ENCODE results near the gene PTX4. TPM values are rescaled to one million over a fixed set of nuclear protein-coding genes. Genes with fewer than 3 reads are reported as not detected.

PTX4 gene
- total and polyA plus RNA-seq, 2 donors (not counting 3 experiments of a cell fraction or from before 2014, with no cell fraction given): 0.31 TPM; not detected in 1

DNA sequence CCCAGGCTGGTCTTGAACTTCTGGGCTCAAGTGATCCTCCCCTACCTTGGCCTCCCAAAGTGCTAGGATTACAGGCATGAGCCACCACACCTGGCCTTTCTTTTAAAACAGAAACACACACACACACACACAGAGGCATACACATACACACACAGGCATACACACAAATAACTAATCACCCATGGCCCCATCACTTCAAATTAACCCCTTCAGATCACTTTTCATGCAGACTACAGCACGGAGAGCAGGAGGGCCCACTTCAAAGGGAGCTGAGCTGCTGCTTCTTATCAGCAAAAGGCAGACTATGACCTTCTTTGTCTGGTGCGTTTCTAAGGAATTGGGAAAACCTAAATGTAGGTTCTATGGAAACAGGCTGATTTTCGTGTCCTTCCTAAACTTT, 15.8 kb downstream of the PTX4 start:
- Histone ChIP-seq H3K79me2 (ENCODE audit: control insufficient read depth, insufficient read depth, low read length) (peaks cover 23% of the 10 kb centered on the region), H3K9ac (replicated peaks; ENCODE audit: extremely low read depth, insufficient read depth, low read length) (no peak overlapping the region), H3K4me3 (replicated peaks in 1 of 3; ENCODE audit: insufficient read depth in 1 of 3, low read depth in 1 of 3, low read length in 3 of 3) (no peak overlapping the region), H3K27me3 (ENCODE audit: control insufficient read depth in 2 of 2, insufficient read depth in 2 of 2, low read length in 2 of 2) (no peaks in the 10 kb centered on the region), H4K20me1 (replicated peaks; ENCODE audit: control insufficient read depth, extremely low read depth, insufficient read depth, low read length) (no peaks in the 10 kb centered on the region), H3K9me3 (replicated peaks; ENCODE audit: control insufficient read depth, insufficient read depth, low read length) (no peaks in the 10 kb centered on the region), H3K27ac (ENCODE audit: insufficient read depth, low read depth, low read length) (no peak overlapping the region), H2AFZ (ENCODE audit: low read depth, low read length) (no peak overlapping the region), H3K9me1 (replicated peaks; ENCODE audit: control insufficient read depth, extremely low read depth, insufficient read depth, low read length) (no peaks in the 10 kb centered on the region), H3K4me1 (ENCODE audit: control insufficient read depth, extremely low read depth, insufficient read depth, low read length) (peaks cover 5% of the 10 kb centered on the region), H3K4me2 (ENCODE audit: insufficient read depth, low read length) (no peak overlapping the region), H3K36me3 (ENCODE audit: control insufficient read depth in 2 of 2, extremely low read depth in 1 of 2, insufficient read depth in 2 of 2, low read length in 2 of 2) (no peaks in the 10 kb centered on the region)
- dilution Hi-C loops (cut with MboI; ENCODE audit: extremely low pct_ligation_motif_present, low sequenced_read_pairs): no loop called here
- CTCF ChIA-PET: no interaction called here
- POLR2A ChIA-PET: no interaction called here
- TF ChIP-seq, protein P1, sequence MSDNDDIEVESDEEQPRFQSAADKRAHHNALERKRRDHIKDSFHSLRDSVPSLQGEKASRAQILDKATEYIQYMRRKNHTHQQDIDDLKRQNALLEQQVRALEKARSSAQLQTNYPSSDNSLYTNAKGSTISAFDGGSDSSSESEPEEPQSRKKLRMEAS (IDR thresholded peaks at IDR 0.05; ENCODE audit: insufficient read depth, insufficient read length): no peak
- TF ChIP-seq MYC (IDR thresholded peaks at IDR 0.05; ENCODE audit: low read depth, low read length): no peak
- TF ChIP-seq JUN (IDR thresholded peaks at IDR 0.05; ENCODE audit: borderline replicate concordance, insufficient read depth, insufficient read length, low read depth): no peak
- no peak for TF ChIP-seq POLR2A (IDR thresholded peaks at IDR 0.05; ENCODE audit: low read depth, low read length)
- TF ChIP-seq FOS (IDR thresholded peaks at IDR 0.05; ENCODE audit: borderline replicate concordance, insufficient read depth, low read length): no peak
- no peak for TF ChIP-seq GATA2 (IDR thresholded peaks at IDR 0.05; ENCODE audit: insufficient read depth, insufficient read length, low read depth, low read length)
- no peak for TF ChIP-seq EZH2 (IDR thresholded peaks at IDR 0.05; ENCODE audit: borderline replicate concordance, low read depth, low read length, severe bottlenecking)
- TF ChIP-seq, protein P2, sequence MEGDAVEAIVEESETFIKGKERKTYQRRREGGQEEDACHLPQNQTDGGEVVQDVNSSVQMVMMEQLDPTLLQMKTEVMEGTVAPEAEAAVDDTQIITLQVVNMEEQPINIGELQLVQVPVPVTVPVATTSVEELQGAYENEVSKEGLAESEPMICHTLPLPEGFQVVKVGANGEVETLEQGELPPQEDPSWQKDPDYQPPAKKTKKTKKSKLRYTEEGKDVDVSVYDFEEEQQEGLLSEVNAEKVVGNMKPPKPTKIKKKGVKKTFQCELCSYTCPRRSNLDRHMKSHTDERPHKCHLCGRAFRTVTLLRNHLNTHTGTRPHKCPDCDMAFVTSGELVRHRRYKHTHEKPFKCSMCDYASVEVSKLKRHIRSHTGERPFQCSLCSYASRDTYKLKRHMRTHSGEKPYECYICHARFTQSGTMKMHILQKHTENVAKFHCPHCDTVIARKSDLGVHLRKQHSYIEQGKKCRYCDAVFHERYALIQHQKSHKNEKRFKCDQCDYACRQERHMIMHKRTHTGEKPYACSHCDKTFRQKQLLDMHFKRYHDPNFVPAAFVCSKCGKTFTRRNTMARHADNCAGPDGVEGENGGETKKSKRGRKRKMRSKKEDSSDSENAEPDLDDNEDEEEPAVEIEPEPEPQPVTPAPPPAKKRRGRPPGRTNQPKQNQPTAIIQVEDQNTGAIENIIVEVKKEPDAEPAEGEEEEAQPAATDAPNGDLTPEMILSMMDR (IDR thresholded peaks at IDR 0.05; ENCODE audit: extremely low read depth in 1 of 2, insufficient read depth in 1 of 2, low read depth in 1 of 2, low read length in 2 of 2): no peak
- TF ChIP-seq POLR2AphosphoS5 (IDR thresholded peaks at IDR 0.05; ENCODE audit: insufficient read depth, low read depth, low read length): no peak
- no peak for FAIRE-seq
- intact Hi-C loops (cut with micrococcal nuclease): no loop called here
- no TSS peak for BruUV-seq (replicated peaks)
- DNase-seq (ENCODE audit: low read depth, low spot score): no peak

Data from endothelial cell of umbilical vein (primary cell).